SK-N-SH treated with all-trans-retinoic acid at 6 μM for 48 hours (cell line): Measurements from ENCODE around the gene MPPED1.

Experiments
- ATAC-seq: fragments of 200-7000 bp; cut with Tn5 transposase; 3 replicates; pipeline ENCODE4 v1.9.1; 2020; ENCODE audit warnings: mild to moderate bottlenecking, moderate library complexity
- ARNTL ChIP-seq: fragments of 450-650 bp; formaldehyde crosslinking; IDR thresholded peaks from 2 replicates; pipeline ENCODE4 v1.5.0; 2020; ENCODE audit warnings: low read depth, mild to moderate bottlenecking, moderate library complexity, borderline replicate concordance
- BACH2 ChIP-seq: fragments of 250-450 bp; sonication (Bioruptor Pico); IDR thresholded peaks from 2 replicates; pipeline ENCODE4 v1.9.0; 2021; ENCODE audit warnings: mild to moderate bottlenecking, borderline replicate concordance
- CSDC2 ChIP-seq: fragments of 250-450 bp; sonication (Bioruptor Pico); IDR thresholded peaks from 2 replicates; pipeline ENCODE4 v1.5.0; 2020; ENCODE audit warnings: mild to moderate bottlenecking, moderate library complexity
- ESRRG ChIP-seq: fragments of 250-450 bp; sonication (Bioruptor Pico); IDR thresholded peaks from 2 replicates; pipeline ENCODE4 v1.6.1; 2021; ENCODE audit warnings: mild to moderate bottlenecking
- GLIS3 ChIP-seq: fragments of 250-450 bp; sonication (Bioruptor Pico); IDR thresholded peaks from 2 replicates; pipeline ENCODE4 v1.5.0; 2020; ENCODE audit warnings: mild to moderate bottlenecking, moderate library complexity
- ISL1 ChIP-seq: fragments of 250-450 bp; sonication (Bioruptor Pico); IDR thresholded peaks from 2 replicates; pipeline ENCODE4 v2.1.2; 2022; ENCODE audit warnings: mild to moderate bottlenecking, moderate library complexity
- OSR1 ChIP-seq: fragments of 250-450 bp; sonication (Bioruptor Pico); IDR thresholded peaks from 2 replicates; pipeline ENCODE4 v1.8.0; 2022; ENCODE audit warnings: moderate library complexity, mild to moderate bottlenecking, inconsistent platforms
- PPARA ChIP-seq: fragments of 250-450 bp; sonication (Bioruptor Pico); IDR thresholded peaks from 2 replicates; pipeline ENCODE4 v1.5.0; 2020; ENCODE audit warnings: mild to moderate bottlenecking, borderline replicate concordance
- RARB ChIP-seq: fragments of 250-450 bp; sonication (Bioruptor Pico); IDR thresholded peaks from 2 replicates; pipeline ENCODE4 v1.8.0; 2021; ENCODE audit warnings: mild to moderate bottlenecking, moderate library complexity
- SNAI2 ChIP-seq: fragments of 250-450 bp; sonication (Bioruptor Pico); IDR thresholded peaks from 2 replicates; pipeline ENCODE4 v1.5.0; 2020; ENCODE audit warnings: mild to moderate bottlenecking, moderate library complexity
- TCF4 ChIP-seq: fragments of 250-450 bp; sonication (Bioruptor Pico); IDR thresholded peaks from 2 replicates; pipeline ENCODE4 v1.8.0; 2021; ENCODE audit warnings: mild to moderate bottlenecking, moderate library complexity, borderline replicate concordance
- TOX ChIP-seq: fragments of 250-450 bp; sonication (Bioruptor Pico); IDR thresholded peaks from 2 replicates; pipeline ENCODE4 v1.8.0; 2021; ENCODE audit warnings: mild to moderate bottlenecking, moderate library complexity, borderline replicate concordance
- ZC3H10 ChIP-seq: fragments of 250-450 bp; sonication (Bioruptor Pico); IDR thresholded peaks from 2 replicates; pipeline ENCODE4 v1.5.1; 2021; ENCODE audit warnings: mild to moderate bottlenecking, moderate library complexity
- ZFP3 ChIP-seq: fragments of 250-450 bp; sonication (Bioruptor Pico); IDR thresholded peaks from 2 replicates; pipeline ENCODE4 v1.5.0; 2020; ENCODE audit warnings: mild to moderate bottlenecking, moderate library complexity
- ZNF565 ChIP-seq: fragments of 450-650 bp; formaldehyde crosslinking; conservative IDR thresholded peaks from 2 replicates; pipeline ENCODE4 v1.5.0; 2020; ENCODE audit warnings: low read depth, mild to moderate bottlenecking, moderate library complexity
- ZNF70 ChIP-seq: fragments of 450-650 bp; formaldehyde crosslinking; IDR thresholded peaks from 2 replicates; pipeline ENCODE4 v1.5.0; 2020; ENCODE audit warnings: mild to moderate bottlenecking, moderate library complexity
- ZNF8 ChIP-seq: fragments of 450-650 bp; formaldehyde crosslinking; IDR thresholded peaks from 2 replicates; pipeline ENCODE4 v1.5.0; 2020; ENCODE audit warnings: mild to moderate bottlenecking, moderate library complexity
- TF ChIP-seq, protein P1 (sequence below): fragments of 250-450 bp; sonication (Bioruptor Pico); IDR thresholded peaks from 2 replicates; pipeline ENCODE4 v1.5.1; 2020; ENCODE audit warnings: low read depth, mild to moderate bottlenecking, moderate library complexity
- TF ChIP-seq, protein P2 (sequence below): fragments of 250-450 bp; sonication (Bioruptor Pico); IDR thresholded peaks from 2 replicates; pipeline ENCODE4 v1.5.0; 2020; ENCODE audit warnings: mild to moderate bottlenecking, moderate library complexity
- TF ChIP-seq, protein P3 (sequence below): fragments of 250-450 bp; sonication (Bioruptor Pico); IDR thresholded peaks from 2 replicates; pipeline ENCODE4 v1.8.0; 2021; ENCODE audit warnings: low read depth, mild to moderate bottlenecking, moderate library complexity, borderline replicate concordance
- TF ChIP-seq, protein P4 (sequence below): fragments of 250-450 bp; sonication (Bioruptor Pico); IDR thresholded peaks from 2 replicates; pipeline ENCODE4 v1.5.1; 2021; ENCODE audit warnings: mild to moderate bottlenecking, moderate library complexity

MPPED1 gene

GRCh38 chr22:43411869-43412807 is at the start of gene MPPED1:
Gene MPPED1 (plus strand): TSS chr22:43412014. CDS start chr22:43424986, 12,972 bp downstream.
- TF ChIP-seq TCF4 (no peak), ZNF70 (CRISPR knock-in tag) (no peak), PPARA (CRISPR knock-in tag) (no peak), RARB (CRISPR knock-in tag) (no peak), CSDC2 (CRISPR knock-in tag) (no peak), ZC3H10 (CRISPR knock-in tag) (no peak)
- TF ChIP-seq, protein P1, sequence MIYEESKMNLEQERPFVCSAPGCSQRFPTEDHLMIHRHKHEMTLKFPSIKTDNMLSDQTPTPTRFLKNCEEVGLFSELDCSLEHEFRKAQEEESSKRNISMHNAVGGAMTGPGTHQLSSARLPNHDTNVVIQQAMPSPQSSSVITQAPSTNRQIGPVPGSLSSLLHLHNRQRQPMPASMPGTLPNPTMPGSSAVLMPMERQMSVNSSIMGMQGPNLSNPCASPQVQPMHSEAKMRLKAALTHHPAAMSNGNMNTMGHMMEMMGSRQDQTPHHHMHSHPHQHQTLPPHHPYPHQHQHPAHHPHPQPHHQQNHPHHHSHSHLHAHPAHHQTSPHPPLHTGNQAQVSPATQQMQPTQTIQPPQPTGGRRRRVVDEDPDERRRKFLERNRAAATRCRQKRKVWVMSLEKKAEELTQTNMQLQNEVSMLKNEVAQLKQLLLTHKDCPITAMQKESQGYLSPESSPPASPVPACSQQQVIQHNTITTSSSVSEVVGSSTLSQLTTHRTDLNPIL: no peak
- TF ChIP-seq, protein P2, sequence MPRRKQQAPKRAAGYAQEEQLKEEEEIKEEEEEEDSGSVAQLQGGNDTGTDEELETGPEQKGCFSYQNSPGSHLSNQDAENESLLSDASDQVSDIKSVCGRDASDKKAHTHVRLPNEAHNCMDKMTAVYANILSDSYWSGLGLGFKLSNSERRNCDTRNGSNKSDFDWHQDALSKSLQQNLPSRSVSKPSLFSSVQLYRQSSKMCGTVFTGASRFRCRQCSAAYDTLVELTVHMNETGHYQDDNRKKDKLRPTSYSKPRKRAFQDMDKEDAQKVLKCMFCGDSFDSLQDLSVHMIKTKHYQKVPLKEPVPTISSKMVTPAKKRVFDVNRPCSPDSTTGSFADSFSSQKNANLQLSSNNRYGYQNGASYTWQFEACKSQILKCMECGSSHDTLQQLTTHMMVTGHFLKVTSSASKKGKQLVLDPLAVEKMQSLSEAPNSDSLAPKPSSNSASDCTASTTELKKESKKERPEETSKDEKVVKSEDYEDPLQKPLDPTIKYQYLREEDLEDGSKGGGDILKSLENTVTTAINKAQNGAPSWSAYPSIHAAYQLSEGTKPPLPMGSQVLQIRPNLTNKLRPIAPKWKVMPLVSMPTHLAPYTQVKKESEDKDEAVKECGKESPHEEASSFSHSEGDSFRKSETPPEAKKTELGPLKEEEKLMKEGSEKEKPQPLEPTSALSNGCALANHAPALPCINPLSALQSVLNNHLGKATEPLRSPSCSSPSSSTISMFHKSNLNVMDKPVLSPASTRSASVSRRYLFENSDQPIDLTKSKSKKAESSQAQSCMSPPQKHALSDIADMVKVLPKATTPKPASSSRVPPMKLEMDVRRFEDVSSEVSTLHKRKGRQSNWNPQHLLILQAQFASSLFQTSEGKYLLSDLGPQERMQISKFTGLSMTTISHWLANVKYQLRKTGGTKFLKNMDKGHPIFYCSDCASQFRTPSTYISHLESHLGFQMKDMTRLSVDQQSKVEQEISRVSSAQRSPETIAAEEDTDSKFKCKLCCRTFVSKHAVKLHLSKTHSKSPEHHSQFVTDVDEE: no peak
- no peak for ATAC-seq

DNA sequence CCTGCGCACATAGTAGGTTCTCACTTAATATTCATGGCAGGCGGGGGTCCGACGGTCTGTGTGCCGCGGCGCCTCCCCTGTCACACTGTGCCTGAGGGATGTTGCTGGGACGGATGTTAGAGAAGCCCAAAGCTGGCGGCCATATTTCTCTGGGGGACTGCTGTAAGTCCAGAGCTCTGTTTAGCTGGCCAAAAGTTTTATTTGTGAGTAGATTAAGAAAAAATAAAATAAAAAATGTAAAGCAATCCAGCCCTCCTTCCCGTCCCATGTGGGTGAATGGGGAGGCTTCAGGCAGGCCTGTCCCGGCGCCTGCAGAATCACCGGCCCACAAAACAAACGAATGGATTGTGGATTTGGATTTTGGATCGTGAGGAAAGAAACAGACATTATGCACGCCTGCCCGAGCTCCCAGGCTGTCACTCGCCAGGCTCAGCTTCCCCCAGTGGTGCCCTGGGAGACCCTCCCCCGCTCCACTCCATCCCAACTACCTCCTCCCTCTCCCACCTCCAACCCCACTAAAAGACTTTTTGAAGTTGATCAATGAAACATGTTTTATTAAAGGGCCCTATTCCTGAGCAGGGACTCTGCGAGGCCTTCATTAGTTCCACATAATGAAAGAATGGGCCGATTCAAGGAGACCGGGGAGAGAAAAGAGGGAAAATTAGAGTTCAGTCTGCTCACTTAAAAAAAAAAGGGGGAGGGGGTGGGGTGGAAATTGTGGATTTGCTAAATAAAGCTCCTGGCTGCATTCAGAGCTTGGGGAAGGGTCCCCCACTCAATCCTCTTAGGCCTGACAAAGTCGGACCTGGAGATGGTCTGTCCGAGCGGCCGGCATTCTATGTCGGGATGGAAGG is 48.3 kb upstream of the MPPED1 start:
- no peak for ATAC-seq
- TF ChIP-seq SNAI2 (CRISPR knock-in tag): no peak
- TF ChIP-seq ZNF8 (CRISPR knock-in tag): no peak
- TF ChIP-seq ZC3H10 (CRISPR knock-in tag): no peak
- no peak for TF ChIP-seq OSR1 (CRISPR knock-in tag)
- no peak for TF ChIP-seq ISL1 (CRISPR knock-in tag)
- no peak for TF ChIP-seq BACH2 (CRISPR knock-in tag)
- TF ChIP-seq, protein P3, sequence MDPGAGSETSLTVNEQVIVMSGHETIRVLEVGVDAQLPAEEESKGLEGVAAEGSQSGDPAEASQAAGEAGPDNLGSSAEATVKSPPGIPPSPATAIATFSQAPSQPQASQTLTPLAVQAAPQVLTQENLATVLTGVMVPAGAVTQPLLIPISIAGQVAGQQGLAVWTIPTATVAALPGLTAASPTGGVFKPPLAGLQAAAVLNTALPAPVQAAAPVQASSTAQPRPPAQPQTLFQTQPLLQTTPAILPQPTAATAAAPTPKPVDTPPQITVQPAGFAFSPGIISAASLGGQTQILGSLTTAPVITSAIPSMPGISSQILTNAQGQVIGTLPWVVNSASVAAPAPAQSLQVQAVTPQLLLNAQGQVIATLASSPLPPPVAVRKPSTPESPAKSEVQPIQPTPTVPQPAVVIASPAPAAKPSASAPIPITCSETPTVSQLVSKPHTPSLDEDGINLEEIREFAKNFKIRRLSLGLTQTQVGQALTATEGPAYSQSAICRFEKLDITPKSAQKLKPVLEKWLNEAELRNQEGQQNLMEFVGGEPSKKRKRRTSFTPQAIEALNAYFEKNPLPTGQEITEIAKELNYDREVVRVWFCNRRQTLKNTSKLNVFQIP (CRISPR knock-in tag): no peak
- no peak for TF ChIP-seq GLIS3 (CRISPR knock-in tag)
- TF ChIP-seq ARNTL: no peak

GRCh38 chr22:43364169-43364435 is 47.7 kb upstream of the MPPED1 start:
- ATAC-seq: no peak

GRCh38 chr22:43365715-43366440 is 45.9 kb upstream of the MPPED1 start:
- ATAC-seq: no peak
- TF ChIP-seq ZFP3 (CRISPR knock-in tag): no peak
- TF ChIP-seq GLIS3 (CRISPR knock-in tag): no peak
- TF ChIP-seq ESRRG (CRISPR knock-in tag): no peak
- TF ChIP-seq PPARA (CRISPR knock-in tag): no peak
- TF ChIP-seq SNAI2 (CRISPR knock-in tag): no peak
- TF ChIP-seq CSDC2 (CRISPR knock-in tag): no peak
- TF ChIP-seq, protein P4, sequence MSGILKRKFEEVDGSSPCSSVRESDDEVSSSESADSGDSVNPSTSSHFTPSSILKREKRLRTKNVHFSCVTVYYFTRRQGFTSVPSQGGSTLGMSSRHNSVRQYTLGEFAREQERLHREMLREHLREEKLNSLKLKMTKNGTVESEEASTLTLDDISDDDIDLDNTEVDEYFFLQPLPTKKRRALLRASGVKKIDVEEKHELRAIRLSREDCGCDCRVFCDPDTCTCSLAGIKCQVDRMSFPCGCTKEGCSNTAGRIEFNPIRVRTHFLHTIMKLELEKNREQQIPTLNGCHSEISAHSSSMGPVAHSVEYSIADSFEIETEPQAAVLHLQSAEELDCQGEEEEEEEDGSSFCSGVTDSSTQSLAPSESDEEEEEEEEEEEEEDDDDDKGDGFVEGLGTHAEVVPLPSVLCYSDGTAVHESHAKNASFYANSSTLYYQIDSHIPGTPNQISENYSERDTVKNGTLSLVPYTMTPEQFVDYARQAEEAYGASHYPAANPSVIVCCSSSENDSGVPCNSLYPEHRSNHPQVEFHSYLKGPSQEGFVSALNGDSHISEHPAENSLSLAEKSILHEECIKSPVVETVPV: no peak
- TF ChIP-seq ZNF565: no peak
- no peak for TF ChIP-seq TOX (CRISPR knock-in tag)

More at GRCh38 chr22:43364169-43364435, 47.7 kb upstream of the MPPED1 start:
- TF ChIP-seq RARB (CRISPR knock-in tag) (no peak), ZFP3 (CRISPR knock-in tag) (no peak), ZC3H10 (CRISPR knock-in tag) (no peak), SNAI2 (CRISPR knock-in tag) (no peak), ISL1 (CRISPR knock-in tag) (no peak), ZNF565 (no peak), OSR1 (CRISPR knock-in tag) (no peak), CSDC2 (CRISPR knock-in tag) (no peak)
